ENCODE data around the gene TLR8.

The TLR8 gene

DNA sequence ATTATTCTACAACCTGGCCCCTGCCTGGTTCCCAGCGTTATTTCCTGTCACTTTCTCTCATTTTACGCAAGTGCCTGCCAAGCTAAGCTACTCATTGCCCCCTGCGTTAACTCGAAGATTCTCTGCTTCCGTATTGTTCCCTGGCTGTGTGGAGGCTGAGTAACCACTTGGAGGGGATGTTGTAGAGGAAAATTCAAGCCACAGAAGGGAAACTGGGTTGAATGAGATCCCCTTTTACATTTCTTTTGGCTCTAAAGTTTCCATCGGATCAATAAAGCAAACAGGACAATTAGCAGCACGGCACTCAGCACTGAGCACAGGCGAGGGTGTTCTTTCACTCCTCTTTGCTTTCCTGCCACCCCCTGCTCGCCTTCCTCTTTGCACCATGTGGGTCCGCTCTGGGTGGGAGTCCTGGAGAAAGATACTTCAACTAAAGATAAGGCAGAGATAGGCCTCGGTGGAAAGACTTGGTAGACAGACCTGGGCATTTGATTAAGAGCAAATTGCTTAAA is 64.3 kb downstream of the TLR8 start:
- peak; percentile 36 to 65 for DNase-seq

DNA sequence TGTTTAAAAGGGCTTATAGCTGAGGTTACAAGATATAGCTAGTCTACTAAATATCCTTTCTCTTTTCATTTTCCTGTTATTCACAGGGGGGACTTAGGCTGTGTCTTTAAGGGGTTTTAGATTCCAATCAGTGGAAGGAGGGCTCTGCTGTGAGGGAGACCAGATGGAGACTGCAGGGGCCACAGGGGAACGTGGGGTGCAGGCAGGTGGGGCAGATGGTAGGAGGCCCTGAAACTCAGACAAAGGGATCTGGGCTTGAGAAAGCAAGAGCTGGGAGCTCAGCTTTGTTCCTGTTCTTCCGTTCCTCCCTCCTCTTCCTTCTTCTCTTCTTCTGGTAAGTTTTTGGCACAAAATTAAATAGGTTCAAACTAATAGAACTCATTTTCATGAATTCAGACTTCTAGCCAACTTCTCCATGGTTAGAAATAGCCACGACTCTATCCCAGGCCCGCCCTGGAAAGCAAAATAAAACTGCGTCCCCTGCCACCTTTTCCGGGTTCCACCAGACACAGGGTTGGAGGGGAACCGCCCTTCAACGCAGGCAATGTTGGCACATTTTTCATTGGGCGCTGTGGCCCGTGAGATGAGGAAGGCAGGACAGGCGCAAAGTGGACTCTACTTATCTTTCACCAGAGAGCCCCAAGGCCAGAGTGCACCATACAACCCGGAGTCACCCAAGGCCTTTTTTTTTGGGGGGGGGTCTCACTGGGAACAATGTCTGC is 65.0 kb downstream of the TLR8 start:
- no peak for DNase-seq

DNA sequence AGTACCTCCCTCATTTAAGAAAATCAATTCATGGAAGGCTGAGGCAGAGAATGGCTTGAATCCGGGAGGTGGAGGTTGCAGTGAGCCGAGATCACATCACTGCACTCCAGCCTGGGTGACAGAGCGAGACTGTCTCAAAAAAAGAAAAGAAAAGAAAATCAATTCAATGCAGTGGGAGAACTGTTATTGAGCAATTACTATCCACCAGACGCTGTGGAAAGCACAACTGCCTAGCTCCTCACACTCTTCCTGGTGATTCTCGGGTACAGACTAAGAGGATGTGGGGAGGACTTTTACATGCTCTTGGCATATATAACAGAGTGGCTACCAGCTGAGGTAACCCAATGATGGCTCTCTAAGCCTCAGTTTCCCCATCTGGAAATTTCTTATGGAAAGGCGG is 65.8 kb downstream of the TLR8 start:
- DNase-seq: no peak
